ENCODE results near the gene CCM2. TPM values are rescaled to one million over a fixed set of nuclear protein-coding genes. Genes with fewer than 3 reads are reported as not detected.

The CCM2 gene
- total RNA-seq, 1 donor: 41.9 TPM

GRCh38 chr7:44969701-44970522 is 30.1 kb upstream of the CCM2 start:
- no peak overlapping the region for H3K4me3 ChIP-seq (ENCODE audit: low read depth, low read length)
- DNase-seq (ENCODE audit: low read depth): no peak
- no peak for TF ChIP-seq CTCF (IDR thresholded peaks at IDR 0.05; ENCODE audit: insufficient read depth, low read depth, low read length)

GRCh38 chr7:44970523-44971051 is 29.4 kb upstream of the CCM2 start:
- H3K4me3 ChIP-seq (ENCODE audit: low read depth, low read length): no peak overlapping the region
- TF ChIP-seq CTCF (IDR thresholded peaks at IDR 0.05; ENCODE audit: insufficient read depth, low read depth, low read length): no peak
- DNase-seq (ENCODE audit: low read depth): no peak

- H3K4me3 ChIP-seq (ENCODE audit: low read depth, low read length): no peak overlapping the region
- DNase-seq (ENCODE audit: low read depth): no peak
- no peak for TF ChIP-seq CTCF (IDR thresholded peaks at IDR 0.05; ENCODE audit: insufficient read depth, low read depth, low read length)
Measured at GRCh38 chr7:44971188-44971901, 28.7 kb upstream of the CCM2 start.

- no peak overlapping the region for H3K4me3 ChIP-seq (ENCODE audit: low read depth, low read length)
- TF ChIP-seq CTCF (IDR thresholded peaks at IDR 0.05; ENCODE audit: insufficient read depth, low read depth, low read length): no peak
- DNase-seq (ENCODE audit: low read depth): no peak
Measured at GRCh38 chr7:44971902-44972441, 28.0 kb upstream of the CCM2 start.

GRCh38 chr7:44972562-44972961 is 27.4 kb upstream of the CCM2 start:
- no peak for TF ChIP-seq CTCF (IDR thresholded peaks at IDR 0.05; ENCODE audit: insufficient read depth, low read depth, low read length)
- DNase-seq (ENCODE audit: low read depth): no peak
- H3K4me3 ChIP-seq (ENCODE audit: low read depth, low read length): no peak overlapping the region

- H3K4me3 ChIP-seq (ENCODE audit: low read depth, low read length): no peak overlapping the region
- DNase-seq (ENCODE audit: low read depth): peak; percentile 39
- TF ChIP-seq CTCF (IDR thresholded peaks at IDR 0.05; ENCODE audit: insufficient read depth, low read depth, low read length): peak; percentile 82
Measured at GRCh38 chr7:44973610-44974401, 26.2 kb upstream of the CCM2 start.

Data from fibroblast of villous mesenchyme (primary cell).